ENCODE results near the gene C3. TPM values are rescaled to one million over a fixed set of nuclear protein-coding genes. Genes with fewer than 3 reads are reported as not detected.
"Not testable (repeated sequence)": the region's sequence is repeated elsewhere in the genome, so short reads cannot be mapped to it uniquely, and the experiment has no call there.

C3 gene
- total RNA-seq, 4 donors from 2014 or later, result 89.1 to 548 (median 264) TPM

GRCh38 chr19:6751189-6751588, 30.7 kb upstream of the C3 start:
- no peak for DNase-seq
- Histone ChIP-seq H3K27ac (peak overlapping the region in 1 of 4 donors; percentile 93), H3K4me1 (peaks cover 0 to 23% (median 4%) of the 10 kb centered on the region in 4 donors), H3K36me3 (peaks cover 0 to 74% (median 0%) of the 10 kb centered on the region in 3 donors), H3K9me3 (no peaks in the 10 kb centered on the region), H3K27me3 (no peaks in the 10 kb centered on the region), H3K4me3 (no peak overlapping the region)
- no peak for TF ChIP-seq CTCF (IDR thresholded peaks at IDR 0.05)
- TF ChIP-seq POLR2A (IDR thresholded peaks at IDR 0.05), result no peak

- Histone ChIP-seq H3K27ac (no peak overlapping the region), H3K36me3 (peaks cover 0 to 77% (median 0%) of the 10 kb centered on the region in 3 donors), H3K4me3 (no peak overlapping the region), H3K9me3 (no peaks in the 10 kb centered on the region), H3K4me1 (peaks cover 0 to 28% (median 4%) of the 10 kb centered on the region in 4 donors), H3K27me3 (no peaks in the 10 kb centered on the region)
- TF ChIP-seq POLR2A (IDR thresholded peaks at IDR 0.05) (no peak), CTCF (IDR thresholded peaks at IDR 0.05) (no peak)
- peak in 1 of 3 donors; percentile 56 for DNase-seq
Measured at GRCh38 chr19:6750062-6750461, 29.6 kb upstream of the C3 start.

GRCh38 chr19:6748543-6748942, 28.1 kb upstream of the C3 start:
- H3K36me3 ChIP-seq, result peaks cover 0 to 74% (median 0%) of the 10 kb centered on the region in 3 donors
- DNase-seq, H3K9me3 ChIP-seq, H3K4me3 ChIP-seq, H3K27me3 ChIP-seq, H3K27ac ChIP-seq: not testable (repeated sequence)
- H3K4me1 ChIP-seq, result peaks cover 0 to 31% (median 4%) of the 10 kb centered on the region in 4 donors

GRCh38 chr19:6745965-6746364, 25.5 kb upstream of the C3 start:
- H3K27ac ChIP-seq, result no peak overlapping the region
- no peak for DNase-seq
- H3K36me3 ChIP-seq, result peaks cover 0 to 69% (median 0%) of the 10 kb centered on the region in 3 donors

GRCh38 chr19:6744381-6745301, 24.2 kb upstream of the C3 start:
- Histone ChIP-seq H3K4me1 (peaks cover 0 to 29% (median 6%) of the 10 kb centered on the region in 4 donors), H3K4me3 (peak overlapping the region in 1 of 4 donors; percentile 9), H3K9me3 (no peaks in the 10 kb centered on the region), H3K27me3 (no peaks in the 10 kb centered on the region), H3K27ac (peak overlapping the region; percentile 58 to 80 (median 72)), H3K36me3 (peaks cover 0 to 56% (median 0%) of the 10 kb centered on the region in 3 donors)
- TF ChIP-seq CTCF (IDR thresholded peaks at IDR 0.05), result no peak
- TF ChIP-seq POLR2A (IDR thresholded peaks at IDR 0.05), result no peak
- DNase-seq, result peak; percentile 37 to 86 (median 85)

More at GRCh38 chr19:6745965-6746364, 25.5 kb upstream of the C3 start:
- no peaks in the 10 kb centered on the region for H3K9me3 ChIP-seq
- no peaks in the 10 kb centered on the region for H3K27me3 ChIP-seq
- TF ChIP-seq CTCF (IDR thresholded peaks at IDR 0.05), result no peak
- TF ChIP-seq POLR2A (IDR thresholded peaks at IDR 0.05), result no peak
- peaks cover 0 to 27% (median 0%) of the 10 kb centered on the region in 4 donors for H3K4me1 ChIP-seq
- no peak overlapping the region for H3K4me3 ChIP-seq

All from Peyer's patch (tissue), 4 donors.